ENCODE results near the gene HOXB6.

The HOXB6 gene

GRCh38 chr17:48564188-48565021 is 40.4 kb downstream of the HOXB6 start:
- FAIRE-seq (no peak), DNase-seq (ENCODE audit: insufficient read length, low spot score) (no peak)
- TF ChIP-seq CTCF (IDR thresholded peaks at IDR 0.05; ENCODE audit: insufficient read depth, missing control alignments), result no peak

GRCh38 chr17:48563867-48564187 is 41.0 kb downstream of the HOXB6 start:
- DNase-seq (ENCODE audit: insufficient read length, low spot score) (no peak), FAIRE-seq (no peak)
- no peak for TF ChIP-seq CTCF (IDR thresholded peaks at IDR 0.05; ENCODE audit: insufficient read depth, missing control alignments)

- DNase-seq (ENCODE audit: insufficient read length, low spot score) (no peak), FAIRE-seq (no peak)
- no peak for TF ChIP-seq CTCF (IDR thresholded peaks at IDR 0.05; ENCODE audit: insufficient read depth, missing control alignments)
Measured at GRCh38 chr17:48563385-48563838, 41.4 kb downstream of the HOXB6 start.

- TF ChIP-seq CTCF (IDR thresholded peaks at IDR 0.05; ENCODE audit: insufficient read depth, missing control alignments), result no peak
- DNase-seq (ENCODE audit: insufficient read length, low spot score), result no peak
- FAIRE-seq, result no peak
Measured at GRCh38 chr17:48562934-48563333, 41.9 kb downstream of the HOXB6 start.

- FAIRE-seq (no peak), DNase-seq (ENCODE audit: insufficient read length, low spot score) (no peak)
- TF ChIP-seq CTCF (IDR thresholded peaks at IDR 0.05; ENCODE audit: insufficient read depth, missing control alignments), result no peak
Measured at GRCh38 chr17:48561884-48562810, 42.6 kb downstream of the HOXB6 start.

GRCh38 chr17:48559840-48560817 is 44.7 kb downstream of the HOXB6 start:
- no peak for DNase-seq (ENCODE audit: insufficient read length, low spot score)
- no peak for FAIRE-seq
- no peak for TF ChIP-seq CTCF (IDR thresholded peaks at IDR 0.05; ENCODE audit: insufficient read depth, missing control alignments)

Measured in D721Med (cell line).